ENCODE measurements around the gene ITGB1BP1. TPM values are rescaled to one million over a fixed set of nuclear protein-coding genes. Genes with fewer than 3 reads are reported as not detected.
A peak's percentile ranks its signal among the peaks of the same experiment; 100 is the strongest.

The ITGB1BP1 gene
- total RNA-seq, 4 donors from 2014 or later: 65.9 to 97.3 (median 89.0) TPM

DNA sequence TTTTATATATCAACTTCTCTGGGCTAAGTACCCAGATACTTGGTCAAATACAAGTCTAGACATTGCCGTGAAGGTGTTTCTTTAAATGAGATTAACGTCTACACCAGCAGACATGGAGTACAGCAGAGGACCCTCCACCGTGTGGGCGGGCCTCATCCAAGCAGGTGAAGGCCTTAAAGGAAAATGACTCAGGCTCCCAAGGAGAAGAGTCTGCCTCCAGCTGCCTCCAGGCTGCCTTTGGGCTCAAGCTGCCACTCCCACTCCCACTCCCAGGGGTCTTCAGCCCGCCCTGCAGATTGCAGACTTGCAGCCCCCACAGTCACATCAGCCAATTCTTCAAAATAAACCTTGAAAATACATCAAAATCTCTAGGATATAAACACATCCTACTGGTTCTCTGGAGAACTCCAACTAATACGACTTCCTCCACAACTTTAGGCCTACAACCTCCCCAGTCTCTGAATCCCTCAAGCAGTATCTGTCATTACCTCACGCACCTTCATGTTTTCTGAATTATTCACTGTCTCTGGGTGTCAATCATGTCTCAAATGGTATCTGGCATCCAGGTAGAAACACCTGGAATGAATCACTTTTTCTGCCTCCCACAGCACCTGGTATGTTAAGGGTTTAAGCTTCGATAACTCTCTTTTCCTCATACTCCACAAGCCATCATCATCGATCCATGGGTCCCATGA, 6.9 kb downstream of the ITGB1BP1 start:
- Histone ChIP-seq H3K27me3 (no peaks in the 10 kb centered on the region), H3K9me3 (no peaks in the 10 kb centered on the region), H3K36me3 (peaks cover 0 to 61% (median 3%) of the 10 kb centered on the region in 3 donors), H3K4me3 (no peak overlapping the region), H3K4me1 (peaks cover 0 to 54% (median 11%) of the 10 kb centered on the region in 4 donors), H3K27ac (peak overlapping the region in 2 of 4 donors; percentile 65 to 66)
- WGBS, 2 donors: 81 to 86% methylated on average over 9 of the region's 9 CpGs
- TF ChIP-seq EP300 (IDR thresholded peaks at IDR 0.05) (no peak), POLR2A (IDR thresholded peaks at IDR 0.05) (no peak)
- TF ChIP-seq, protein P1, sequence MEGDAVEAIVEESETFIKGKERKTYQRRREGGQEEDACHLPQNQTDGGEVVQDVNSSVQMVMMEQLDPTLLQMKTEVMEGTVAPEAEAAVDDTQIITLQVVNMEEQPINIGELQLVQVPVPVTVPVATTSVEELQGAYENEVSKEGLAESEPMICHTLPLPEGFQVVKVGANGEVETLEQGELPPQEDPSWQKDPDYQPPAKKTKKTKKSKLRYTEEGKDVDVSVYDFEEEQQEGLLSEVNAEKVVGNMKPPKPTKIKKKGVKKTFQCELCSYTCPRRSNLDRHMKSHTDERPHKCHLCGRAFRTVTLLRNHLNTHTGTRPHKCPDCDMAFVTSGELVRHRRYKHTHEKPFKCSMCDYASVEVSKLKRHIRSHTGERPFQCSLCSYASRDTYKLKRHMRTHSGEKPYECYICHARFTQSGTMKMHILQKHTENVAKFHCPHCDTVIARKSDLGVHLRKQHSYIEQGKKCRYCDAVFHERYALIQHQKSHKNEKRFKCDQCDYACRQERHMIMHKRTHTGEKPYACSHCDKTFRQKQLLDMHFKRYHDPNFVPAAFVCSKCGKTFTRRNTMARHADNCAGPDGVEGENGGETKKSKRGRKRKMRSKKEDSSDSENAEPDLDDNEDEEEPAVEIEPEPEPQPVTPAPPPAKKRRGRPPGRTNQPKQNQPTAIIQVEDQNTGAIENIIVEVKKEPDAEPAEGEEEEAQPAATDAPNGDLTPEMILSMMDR (IDR thresholded peaks at IDR 0.05): no peak
- DNase-seq (ENCODE audit: low spot score in 2 of 2): no peak

DNA sequence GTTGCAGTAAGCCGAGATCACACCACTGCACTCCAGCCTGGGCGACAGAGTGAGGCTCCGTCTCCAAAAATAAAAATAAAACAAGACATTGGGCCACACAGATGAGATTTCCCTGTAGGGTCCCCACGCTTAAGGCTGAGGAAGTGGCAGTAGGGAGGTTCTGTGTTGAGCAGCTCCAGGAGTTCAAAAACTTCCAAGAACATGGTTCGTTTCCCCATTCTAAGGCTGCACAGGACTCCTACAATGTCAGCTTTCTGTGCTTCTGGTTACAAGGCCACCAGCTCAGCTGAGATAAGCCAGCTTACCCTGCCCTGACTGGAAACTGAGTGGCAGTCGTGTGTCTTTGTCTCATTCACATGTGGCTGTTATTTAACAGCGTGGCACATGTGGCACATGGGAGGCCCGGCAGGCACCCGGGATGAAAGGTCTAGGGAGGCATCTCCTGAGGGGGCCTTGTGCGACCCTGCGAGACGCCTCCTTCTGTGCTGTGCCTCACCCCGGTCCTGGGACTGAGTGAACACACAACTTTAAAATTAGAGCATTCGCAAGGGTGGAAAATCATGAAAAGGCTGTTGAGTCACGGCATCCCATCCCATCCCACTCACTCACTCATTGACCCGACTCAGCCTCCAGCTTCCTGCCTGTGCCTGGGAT, 7.7 kb downstream of the ITGB1BP1 start:
- Histone ChIP-seq H3K27me3 (no peaks in the 10 kb centered on the region), H3K4me3 (no peak overlapping the region), H3K36me3 (peaks cover 3 to 69% (median 4%) of the 10 kb centered on the region in 3 donors), H3K4me1 (peaks cover 0 to 47% (median 10%) of the 10 kb centered on the region in 4 donors), H3K9me3 (no peaks in the 10 kb centered on the region), H3K27ac (peak overlapping the region in 3 of 4 donors; percentile 27 to 66 (median 65))
- TF ChIP-seq, protein P1 (IDR thresholded peaks at IDR 0.05): no peak
- TF ChIP-seq EP300 (IDR thresholded peaks at IDR 0.05): no peak
- no peak for TF ChIP-seq POLR2A (IDR thresholded peaks at IDR 0.05)
- no peak for DNase-seq (ENCODE audit: low spot score in 2 of 2)
- WGBS, 2 donors: 48 to 62% methylated on average over 16 of the region's 16 CpGs

DNA sequence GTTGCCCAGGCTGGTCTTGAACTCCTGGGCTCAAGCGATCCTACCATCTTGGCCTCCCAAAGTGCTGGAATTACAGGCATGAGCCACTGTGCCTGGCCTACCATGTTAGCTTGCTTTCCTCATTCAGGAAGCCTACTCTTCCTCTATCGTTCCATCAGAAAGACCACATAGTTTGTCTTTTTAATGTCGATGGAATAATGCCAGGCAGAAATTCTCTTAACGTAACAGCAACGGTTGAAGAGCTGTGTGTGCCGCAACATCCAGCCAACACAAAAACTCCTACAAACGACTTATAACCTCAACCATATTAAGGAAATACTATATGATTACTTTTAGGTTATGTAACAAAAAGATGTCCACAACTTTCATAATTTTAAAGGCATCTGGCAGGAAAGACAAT, 10.5 kb downstream of the ITGB1BP1 start:
- 74 to 83% methylated on average over 7 of the region's 7 CpGs for WGBS, 2 donors
- TF ChIP-seq, protein P1 (IDR thresholded peaks at IDR 0.05): no peak
- H3K27me3 ChIP-seq: no peaks in the 10 kb centered on the region
- no peaks in the 10 kb centered on the region for H3K9me3 ChIP-seq
- no peak overlapping the region for H3K4me3 ChIP-seq
- H3K4me1 ChIP-seq: peaks cover 0 to 21% (median 3%) of the 10 kb centered on the region in 4 donors
- no peak for DNase-seq (ENCODE audit: low spot score in 2 of 2)
- H3K36me3 ChIP-seq: peaks cover 3 to 88% (median 4%) of the 10 kb centered on the region in 3 donors
- no peak overlapping the region for H3K27ac ChIP-seq

DNA sequence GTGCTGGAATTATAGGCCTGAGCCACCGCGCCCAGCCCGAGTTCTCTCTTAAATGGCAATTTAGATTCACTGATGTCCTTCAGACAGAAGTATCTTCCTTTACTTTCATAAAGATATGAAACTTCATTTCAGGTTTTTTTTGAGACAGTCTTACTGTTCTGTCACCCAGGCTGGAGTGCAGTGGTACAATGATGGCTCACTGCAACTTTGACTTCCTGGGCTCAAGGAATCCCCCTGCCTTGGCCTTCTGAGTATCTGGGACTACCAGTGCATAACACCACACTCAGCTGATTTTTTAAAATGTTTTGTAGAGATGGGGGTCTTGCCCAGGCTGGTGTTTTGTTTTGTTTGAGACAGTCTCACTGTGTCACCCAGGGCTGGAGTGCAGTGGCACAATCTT, 13.2 kb downstream of the ITGB1BP1 start:
- Histone ChIP-seq H3K4me3 (no peak overlapping the region), H3K9me3 (no peaks in the 10 kb centered on the region), H3K27ac (no peak overlapping the region), H3K36me3 (peaks cover 0 to 84% (median 4%) of the 10 kb centered on the region in 3 donors), H3K4me1 (peaks cover 0 to 15% (median 0%) of the 10 kb centered on the region in 4 donors), H3K27me3 (no peaks in the 10 kb centered on the region)
- 98 to 100% methylated on average over 3 of the region's 3 CpGs for WGBS, 2 donors
- TF ChIP-seq POLR2A (IDR thresholded peaks at IDR 0.05) (no peak), EP300 (IDR thresholded peaks at IDR 0.05) (no peak)
- TF ChIP-seq, protein P1 (IDR thresholded peaks at IDR 0.05): no peak
- DNase-seq (ENCODE audit: low spot score in 2 of 2): no peak

DNA sequence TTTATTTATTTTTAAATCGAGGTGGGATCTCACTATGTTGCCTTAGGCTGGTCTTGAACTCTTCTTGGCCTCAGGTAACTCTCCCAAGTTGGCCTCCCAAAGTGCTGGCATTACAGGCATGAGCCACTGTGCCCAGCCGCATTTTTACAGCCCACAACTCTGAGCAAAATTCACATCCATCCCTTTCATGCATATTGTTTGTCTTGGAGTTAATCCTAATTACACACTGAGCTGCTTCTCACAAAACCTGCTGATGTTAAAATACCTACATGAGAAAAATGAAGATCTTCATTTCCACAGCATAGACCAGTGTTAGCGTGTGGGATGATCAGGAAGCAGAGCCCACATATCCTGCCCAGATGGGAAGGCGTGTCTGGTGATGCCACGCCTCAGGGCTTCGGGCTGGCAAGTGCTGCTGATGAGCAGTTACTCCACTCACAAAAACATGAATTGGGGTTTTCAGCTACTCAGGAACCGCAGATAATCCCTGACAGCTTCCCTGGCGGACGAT, 14.6 kb downstream of the ITGB1BP1 start:
- H3K9me3 ChIP-seq: no peaks in the 10 kb centered on the region
- H3K27ac ChIP-seq: peak overlapping the region in 1 of 4 donors; percentile 9
- TF ChIP-seq EP300 (IDR thresholded peaks at IDR 0.05) (no peak), POLR2A (IDR thresholded peaks at IDR 0.05) (no peak)
- TF ChIP-seq, protein P1 (IDR thresholded peaks at IDR 0.05): no peak
- DNase-seq (ENCODE audit: low spot score in 2 of 2): no peak
- no peaks in the 10 kb centered on the region for H3K27me3 ChIP-seq
- 77 to 81% methylated on average over 9 of the region's 9 CpGs for WGBS, 2 donors
- peaks cover 0 to 75% (median 4%) of the 10 kb centered on the region in 3 donors for H3K36me3 ChIP-seq
- H3K4me1 ChIP-seq: peaks cover 0 to 23% (median under 1%) of the 10 kb centered on the region in 4 donors
- H3K4me3 ChIP-seq: no peak overlapping the region

Data from tibial nerve (tissue), 4 donors.